22Rv1 (cell line): ENCODE measurements around the gene SMYD4.

Experiments used
- H3K27ac ChIP-seq: fragments of 450-650 bp; 2 replicates; pipeline ENCODE4 v1.5.1; 2017
- ZFX ChIP-seq: fragments of 450-650 bp; IDR thresholded peaks from 2 replicates; pipeline ENCODE4 v1.6.1; 2017; ENCODE audit warnings: antibody characterized with exemption, borderline replicate concordance
- TF ChIP-seq, protein P1 (sequence below): fragments of 450-650 bp; IDR thresholded peaks from 2 replicates; pipeline ENCODE4 v1.5.1; 2017; ENCODE audit warnings: mild to moderate bottlenecking

Gene SMYD4

DNA sequence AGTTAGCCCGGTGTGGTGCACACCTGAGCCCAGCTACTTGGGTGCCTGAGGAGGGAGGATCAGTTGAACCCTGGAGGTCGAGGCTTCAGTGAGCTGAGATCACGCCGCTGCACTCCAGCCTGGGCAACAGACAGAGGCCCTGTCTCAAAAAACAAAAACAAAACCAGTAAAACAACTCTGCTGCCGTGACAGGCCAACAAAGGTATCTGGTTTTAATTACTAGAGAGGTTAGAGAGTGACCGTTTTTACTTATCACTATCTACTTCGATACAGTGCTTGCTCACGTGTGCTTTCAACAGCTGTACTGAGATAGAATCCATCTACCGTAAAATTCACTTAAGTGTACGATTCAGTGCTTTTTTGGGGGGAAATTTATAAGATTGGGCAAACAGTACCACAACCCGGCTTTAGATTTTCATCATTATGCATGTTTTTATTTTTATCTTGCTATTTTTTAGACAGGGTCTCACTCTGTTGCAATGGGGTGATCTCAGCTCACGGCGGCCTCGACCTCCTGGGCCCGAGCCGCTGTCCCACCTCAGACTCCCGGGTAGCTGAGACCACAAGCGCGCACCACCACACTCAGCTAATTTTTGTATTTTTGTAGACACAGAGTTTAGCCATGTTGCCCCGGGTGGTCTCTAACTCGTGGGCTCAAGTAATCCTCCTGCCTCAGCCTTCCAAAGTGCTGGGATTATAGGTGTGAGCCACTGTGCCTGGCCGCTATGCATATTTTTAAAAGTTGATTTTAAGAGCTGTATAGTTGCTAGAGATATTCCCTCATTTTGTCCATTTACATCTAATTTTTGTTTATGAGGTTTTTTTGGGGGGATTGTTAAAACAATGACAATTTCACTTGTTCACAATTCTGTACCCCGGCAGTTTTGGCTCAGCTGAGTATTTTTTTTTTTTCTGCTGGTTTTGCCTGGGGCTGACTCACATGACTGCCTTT lies 36.9 kb downstream of the SMYD4 start:
- TF ChIP-seq, protein P1, sequence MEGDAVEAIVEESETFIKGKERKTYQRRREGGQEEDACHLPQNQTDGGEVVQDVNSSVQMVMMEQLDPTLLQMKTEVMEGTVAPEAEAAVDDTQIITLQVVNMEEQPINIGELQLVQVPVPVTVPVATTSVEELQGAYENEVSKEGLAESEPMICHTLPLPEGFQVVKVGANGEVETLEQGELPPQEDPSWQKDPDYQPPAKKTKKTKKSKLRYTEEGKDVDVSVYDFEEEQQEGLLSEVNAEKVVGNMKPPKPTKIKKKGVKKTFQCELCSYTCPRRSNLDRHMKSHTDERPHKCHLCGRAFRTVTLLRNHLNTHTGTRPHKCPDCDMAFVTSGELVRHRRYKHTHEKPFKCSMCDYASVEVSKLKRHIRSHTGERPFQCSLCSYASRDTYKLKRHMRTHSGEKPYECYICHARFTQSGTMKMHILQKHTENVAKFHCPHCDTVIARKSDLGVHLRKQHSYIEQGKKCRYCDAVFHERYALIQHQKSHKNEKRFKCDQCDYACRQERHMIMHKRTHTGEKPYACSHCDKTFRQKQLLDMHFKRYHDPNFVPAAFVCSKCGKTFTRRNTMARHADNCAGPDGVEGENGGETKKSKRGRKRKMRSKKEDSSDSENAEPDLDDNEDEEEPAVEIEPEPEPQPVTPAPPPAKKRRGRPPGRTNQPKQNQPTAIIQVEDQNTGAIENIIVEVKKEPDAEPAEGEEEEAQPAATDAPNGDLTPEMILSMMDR: no peak

DNA sequence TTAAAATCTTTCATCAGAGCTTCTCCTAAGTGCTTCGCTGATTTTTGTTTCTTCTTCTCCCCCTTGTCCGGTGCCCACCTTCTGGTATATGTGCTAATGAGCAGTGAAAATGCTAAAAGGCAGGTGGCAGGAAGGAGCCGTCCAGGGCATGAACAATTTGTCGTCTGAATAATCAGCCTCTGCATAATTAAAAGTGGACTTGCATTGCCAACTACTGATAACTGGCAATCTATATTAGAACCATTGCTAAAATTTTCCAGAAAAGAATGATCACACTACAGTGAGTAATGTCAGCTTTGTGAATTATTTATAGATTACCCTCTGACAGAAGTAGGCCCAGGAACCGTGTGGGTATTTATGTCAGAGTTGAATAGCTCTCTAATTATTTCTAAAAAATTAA lies 39.8 kb downstream of the SMYD4 start:
- TF ChIP-seq ZFX: no peak
- TF ChIP-seq, protein P1: no peak
- no peak overlapping the region for H3K27ac ChIP-seq

More for the DNA sequence above, 36.9 kb downstream of the SMYD4 start:
- H3K27ac ChIP-seq: no peak overlapping the region

DNA sequence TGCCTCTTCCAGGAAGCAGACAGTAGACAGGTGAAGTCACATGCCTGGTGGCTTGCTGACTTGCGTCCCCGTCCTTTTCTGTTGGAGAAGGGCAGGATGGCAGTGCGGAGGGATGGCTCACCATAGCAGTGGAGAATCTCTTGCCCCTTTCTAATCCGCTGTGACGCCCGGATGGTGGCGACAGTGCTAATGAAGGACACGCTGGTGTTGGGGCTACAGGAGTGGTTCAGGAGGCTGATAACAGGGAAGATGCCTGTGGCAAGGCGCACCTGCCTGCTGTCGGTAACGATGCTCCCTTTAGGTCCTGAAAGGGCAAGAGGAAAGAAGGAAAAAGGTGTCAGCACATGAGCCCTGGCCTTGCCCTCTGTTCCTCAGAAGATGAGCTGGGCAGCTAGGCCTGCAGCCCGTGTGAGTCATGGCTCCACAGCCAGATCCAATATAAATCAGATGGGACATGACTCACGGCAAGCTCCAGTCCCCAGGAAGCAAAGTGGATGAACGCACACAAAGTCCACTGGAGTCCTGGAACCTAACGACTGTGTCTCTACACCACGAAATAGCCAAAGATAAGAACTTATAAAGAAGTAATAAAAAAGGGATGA lies 42.3 kb downstream of the SMYD4 start:
- no peak overlapping the region for H3K27ac ChIP-seq
- TF ChIP-seq, protein P1: no peak
- TF ChIP-seq ZFX: no peak

DNA sequence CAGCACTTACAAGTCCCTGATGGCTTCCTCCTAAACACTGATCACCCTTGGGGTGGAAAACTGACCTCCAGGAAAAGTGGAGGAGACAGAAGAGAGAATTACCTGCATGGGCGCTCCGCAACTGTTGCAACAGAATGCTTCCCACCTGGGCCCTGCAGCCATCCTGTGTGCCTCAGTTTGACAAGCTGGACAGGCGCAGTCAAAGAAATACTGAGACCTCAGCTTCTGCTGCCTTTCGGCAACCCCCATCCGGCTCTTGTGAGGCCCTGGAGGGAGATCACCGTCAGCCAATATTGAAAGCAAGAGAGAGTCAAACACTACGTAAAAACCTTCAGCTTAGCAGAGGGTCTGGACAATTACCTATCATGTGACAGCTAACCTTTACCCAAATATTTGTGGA lies 43.0 kb downstream of the SMYD4 start:
- H3K27ac ChIP-seq: no peak overlapping the region
- TF ChIP-seq, protein P1: no peak
- TF ChIP-seq ZFX: no peak

DNA sequence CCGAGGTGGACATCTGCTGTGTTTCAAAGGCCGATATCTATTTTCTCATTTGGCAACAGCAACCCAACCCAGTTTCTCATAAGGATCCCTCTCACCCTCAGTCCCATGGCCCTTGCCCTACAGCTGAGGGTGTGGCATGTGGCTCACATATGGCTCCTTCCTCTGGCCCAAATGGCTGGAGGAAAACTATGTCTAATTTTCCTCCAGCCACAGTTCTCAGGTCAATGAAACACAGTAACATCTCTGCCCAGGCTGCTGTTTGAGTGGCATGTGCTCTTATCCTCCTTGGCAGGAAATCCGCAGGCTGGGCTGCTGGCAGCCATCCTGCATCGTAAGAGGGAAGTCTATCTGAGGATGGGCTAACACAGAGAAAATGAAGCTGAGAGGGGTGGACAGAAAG lies 43.8 kb downstream of the SMYD4 start:
- no peak overlapping the region for H3K27ac ChIP-seq
- no peak for TF ChIP-seq ZFX
- TF ChIP-seq, protein P1: no peak

DNA sequence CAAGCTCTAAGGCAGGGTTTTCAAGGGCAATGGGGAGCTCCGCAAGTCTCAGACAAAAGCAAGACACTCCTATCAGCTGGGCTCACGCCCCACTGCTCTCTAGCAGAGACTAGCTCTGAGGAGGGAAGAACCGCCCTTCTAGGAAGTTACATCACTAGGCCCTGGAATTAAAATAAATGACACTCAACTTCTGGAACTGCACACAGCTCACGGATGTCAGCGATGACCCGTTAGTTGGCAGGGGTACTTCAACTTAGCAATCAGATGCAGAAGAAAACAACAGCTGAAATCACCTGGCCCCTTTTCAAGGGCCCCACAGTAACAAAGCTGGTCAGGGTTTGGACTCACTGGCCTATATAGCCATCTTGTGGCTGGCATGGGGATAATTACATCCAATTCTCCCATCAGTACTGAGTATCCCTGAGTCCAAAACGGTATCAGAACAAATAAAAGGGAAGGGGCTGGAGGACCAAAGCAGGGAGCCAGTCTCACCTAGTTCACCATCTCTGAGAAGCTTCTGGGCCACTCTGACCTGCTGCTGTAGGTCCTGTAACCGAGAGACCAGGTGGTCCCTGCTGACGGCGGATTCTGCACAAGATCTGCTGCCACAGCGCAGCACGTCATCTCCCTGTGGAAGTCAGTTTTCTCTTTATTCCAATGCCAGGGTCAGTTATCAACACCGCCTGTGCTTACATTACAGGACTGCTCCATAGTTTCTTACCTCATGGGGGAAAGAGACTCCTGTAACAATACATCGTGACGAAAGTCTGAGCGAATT lies 45.7 kb downstream of the SMYD4 start:
- TF ChIP-seq, protein P1: 0 out of 2 replicates have a peak, but pooled peaks have one; percentile 28
- no peak for TF ChIP-seq ZFX
- H3K27ac ChIP-seq: no peak overlapping the region
